Measurements from ENCODE around the gene CARS2.
"Not testable (repeated sequence)": the region's sequence is repeated elsewhere in the genome, so short reads cannot be mapped to it uniquely, and the experiment has no call there.

Gene CARS2

DNA sequence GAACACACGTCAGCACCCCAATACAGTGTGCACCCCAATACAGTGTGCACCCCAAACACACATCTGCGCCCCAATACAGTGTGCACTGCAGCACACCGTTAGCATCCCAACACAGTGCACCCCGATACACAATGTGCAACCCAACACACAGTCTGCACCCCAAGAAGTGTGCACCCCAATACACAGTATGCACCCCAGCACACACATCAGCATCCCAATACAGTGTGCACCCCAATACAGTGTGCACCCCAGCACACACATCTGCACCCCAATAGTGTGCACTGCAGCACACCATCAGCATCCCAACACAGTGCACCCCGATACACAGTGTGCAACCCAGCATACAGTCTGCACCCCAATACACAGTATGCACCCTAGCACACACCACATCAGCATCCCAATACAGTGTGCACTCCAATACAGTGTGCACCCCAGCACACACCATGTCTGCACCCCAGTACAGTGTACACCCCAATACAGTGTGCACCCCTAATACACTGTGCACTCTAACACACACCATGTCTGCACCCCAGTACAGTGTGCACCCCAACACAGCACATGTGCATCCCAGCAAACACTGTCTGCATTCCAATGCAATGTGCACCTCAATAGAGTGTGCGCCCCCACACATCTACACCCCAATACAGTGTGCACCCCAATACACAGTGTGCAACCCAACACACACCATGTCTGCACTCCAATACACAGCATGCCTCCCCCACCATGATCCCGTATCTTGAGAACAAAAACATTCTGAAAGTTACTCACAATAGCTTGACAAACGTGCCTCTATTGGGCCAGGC lies 855 bp upstream of the CARS2 start:
- DNase-seq, result no peak

- no peak for DNase-seq
These were observed 525 bp downstream of the CARS2 start for GRCh38 chr13:110705356-110705825.

DNA sequence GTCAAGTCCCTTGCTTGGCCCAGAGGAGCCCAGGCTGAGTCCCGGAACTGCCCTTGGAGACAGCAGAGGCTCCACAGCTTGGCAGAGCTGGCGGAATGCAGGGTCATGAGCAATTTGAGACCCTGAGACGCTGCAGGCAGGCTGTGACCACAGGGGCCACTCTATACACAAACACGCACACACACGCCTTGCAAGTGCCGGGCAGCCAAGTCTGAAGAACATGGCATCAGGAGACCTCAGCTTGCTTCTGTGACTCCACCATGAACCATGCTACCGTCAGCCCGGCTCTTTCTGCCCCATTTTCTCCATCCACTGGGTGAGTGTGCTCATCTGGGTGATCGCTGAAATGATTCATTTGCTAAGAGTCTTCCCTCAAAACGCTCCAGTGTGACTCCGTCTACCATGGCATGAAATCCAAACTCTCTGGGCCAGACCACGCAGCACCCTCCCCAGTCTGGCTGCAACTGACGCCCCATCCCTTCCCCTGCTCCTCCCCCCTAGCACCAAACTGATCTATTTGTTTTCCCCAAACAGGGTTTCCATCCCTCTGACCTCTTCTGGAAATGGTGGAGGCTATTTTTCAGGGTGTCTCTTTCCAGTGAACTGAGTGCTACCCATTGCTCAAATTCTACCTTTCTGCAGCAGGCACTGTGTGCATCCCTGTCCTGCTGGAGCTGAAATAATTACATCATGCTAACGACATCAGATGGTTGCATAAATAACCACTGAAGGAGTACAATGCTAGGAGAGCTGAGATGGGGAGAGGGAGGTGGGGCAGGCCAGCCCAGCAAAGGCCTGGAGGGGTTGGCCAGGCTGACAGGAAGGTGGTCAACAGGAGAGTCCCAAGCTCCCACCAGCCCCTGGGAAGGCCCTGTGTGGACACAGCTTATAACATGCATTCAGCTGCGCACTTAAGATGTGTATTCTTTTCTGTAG lies 3.1 kb downstream of the CARS2 start:
- peak; percentile 16 for DNase-seq

- DNase-seq, result no peak
These were observed 3.8 kb downstream of the CARS2 start for GRCh38 chr13:110702089-110702488.

DNA sequence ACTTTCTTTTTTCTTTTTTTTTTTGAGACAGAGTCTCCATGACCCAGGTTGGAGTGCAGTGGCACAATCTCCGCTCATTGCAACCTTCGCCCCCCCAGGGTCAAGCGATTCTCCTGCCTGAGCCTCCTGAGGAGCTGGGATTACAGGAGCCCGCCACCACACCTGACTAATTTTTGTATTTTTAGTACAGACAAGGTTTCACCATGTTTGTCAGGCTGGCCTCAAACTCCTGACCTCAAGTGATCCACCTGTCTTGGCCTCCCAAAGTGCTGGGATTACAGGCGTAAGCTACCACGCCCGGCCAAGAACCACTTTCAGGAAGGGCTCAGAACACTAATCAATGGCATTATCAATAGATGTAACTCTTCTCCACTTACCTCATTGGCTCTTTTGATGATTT lies 4.9 kb downstream of the CARS2 start:
- not testable (repeated sequence) for DNase-seq

DNA sequence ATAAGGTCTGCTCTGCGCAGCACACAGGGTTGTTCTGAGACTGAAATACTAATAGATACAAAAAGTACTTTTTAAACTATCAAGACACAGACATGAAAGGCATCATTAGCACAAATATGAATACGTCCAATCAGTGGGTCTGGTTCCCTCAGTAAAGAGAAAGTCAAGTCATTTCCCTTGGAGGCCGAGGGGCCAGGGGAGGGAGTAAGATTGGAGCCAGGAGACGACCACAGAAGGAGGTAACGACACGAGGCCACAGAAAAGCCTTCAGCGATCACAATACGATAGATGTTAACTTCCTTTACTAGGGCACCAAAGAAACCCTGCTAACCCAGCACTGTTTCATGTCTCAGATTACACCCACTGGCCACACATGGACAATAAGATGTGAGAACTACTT lies 5.3 kb downstream of the CARS2 start:
- DNase-seq, result no peak

DNA sequence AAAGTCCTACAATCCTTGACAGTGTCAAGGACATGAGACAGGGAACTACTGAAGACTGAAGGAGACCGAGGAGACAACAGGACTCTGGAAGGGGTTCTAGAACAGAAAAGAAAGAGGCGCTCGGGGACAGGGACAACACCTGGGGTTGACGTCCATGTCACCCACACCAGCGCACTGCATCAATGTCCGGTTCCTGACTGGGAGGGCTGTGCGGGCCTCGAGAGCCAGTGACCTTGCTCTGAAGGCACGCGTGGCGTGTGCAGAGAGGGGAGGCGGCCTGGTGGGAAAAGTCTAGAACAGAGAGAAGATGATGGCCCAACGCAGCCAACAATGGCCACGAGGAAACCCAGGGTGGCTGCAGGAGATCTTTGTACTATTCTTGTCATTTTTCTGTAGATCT lies 5.7 kb downstream of the CARS2 start:
- no peak for DNase-seq

DNA sequence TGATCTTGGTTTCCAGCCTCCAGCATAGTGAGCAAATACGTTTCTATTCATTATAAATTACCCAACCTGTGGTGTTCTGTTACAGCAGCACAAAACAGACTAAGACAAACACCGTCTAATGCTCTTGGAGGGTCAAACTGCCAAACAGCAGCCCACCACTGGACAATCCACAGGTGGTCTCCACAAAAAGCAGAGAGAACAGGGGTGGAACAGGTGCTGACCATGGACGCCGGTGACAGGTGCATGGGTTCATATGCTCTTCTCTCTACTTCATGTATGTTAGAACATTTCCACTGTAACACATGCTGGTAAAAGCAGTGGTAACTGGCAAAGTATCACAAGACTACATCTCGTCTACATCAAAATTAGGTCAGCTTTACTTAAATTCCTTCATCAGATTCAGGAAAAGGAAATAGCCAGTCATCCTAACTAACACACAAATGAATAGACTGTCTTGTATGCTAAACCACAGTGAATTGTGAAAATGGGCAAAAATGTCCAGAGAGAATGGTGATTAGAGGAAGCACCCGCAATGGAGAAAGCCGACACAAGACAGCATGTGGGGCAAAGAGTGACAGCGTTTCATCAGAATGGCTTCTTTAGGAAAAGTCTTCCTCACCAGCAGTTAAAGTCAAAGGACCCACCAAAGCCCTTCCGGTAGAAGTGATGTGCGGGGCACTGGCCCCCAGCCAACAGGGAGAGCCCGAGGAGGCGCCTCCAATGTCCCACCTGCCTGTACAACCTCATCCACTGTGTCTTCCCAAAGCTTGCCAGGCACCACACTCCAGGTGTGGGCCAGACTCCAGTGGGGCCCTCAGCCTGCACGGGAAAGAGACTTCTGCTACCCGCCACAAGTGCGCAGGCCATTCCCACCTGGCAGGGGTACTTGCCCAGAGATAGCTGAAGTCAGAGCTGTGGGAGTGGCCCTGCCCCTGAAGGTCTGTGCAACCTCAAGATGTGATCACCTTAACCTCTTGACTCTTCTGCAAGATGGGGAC lies 6.5 kb downstream of the CARS2 start:
- no peak for DNase-seq

DNA sequence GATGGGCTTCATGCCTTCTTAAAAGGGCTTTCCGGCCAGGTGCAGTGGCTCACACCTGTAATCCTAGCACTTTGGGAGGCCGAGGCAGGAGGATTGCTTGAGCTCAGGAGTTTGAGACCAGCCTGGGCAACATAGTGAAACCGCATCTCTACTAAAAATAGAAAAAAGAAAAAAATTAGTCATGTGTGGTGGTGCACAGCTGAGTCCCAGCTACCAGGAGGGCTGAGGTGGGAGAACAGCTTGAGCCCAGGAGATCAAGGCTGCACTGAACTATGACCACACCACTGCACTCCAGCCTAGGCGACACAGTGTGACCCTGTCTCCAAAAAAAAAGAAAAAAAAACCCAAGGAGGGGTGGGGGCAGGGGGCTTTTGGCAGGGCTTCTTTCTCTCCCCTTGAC lies 7.2 kb downstream of the CARS2 start:
- DNase-seq, result no peak

DNA sequence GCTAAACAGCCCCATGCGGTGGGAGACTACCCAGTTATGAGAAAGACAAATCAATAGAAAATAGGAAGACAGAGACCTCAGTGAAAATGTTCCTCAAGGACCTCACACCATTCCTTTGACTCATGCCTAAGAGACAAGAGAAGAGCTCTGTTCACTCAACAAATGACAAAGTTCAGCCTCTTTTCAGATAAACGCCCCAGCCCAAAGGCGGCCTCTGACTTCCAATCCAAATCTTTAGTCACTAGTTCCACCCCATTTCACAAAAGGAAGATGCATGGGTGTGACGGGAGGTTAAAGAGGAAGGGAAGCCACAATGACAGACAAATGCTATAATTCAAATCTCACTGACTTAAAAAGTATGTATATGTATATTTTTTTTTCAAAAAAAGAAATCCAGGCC lies 8.1 kb downstream of the CARS2 start:
- DNase-seq, result no peak

DNA sequence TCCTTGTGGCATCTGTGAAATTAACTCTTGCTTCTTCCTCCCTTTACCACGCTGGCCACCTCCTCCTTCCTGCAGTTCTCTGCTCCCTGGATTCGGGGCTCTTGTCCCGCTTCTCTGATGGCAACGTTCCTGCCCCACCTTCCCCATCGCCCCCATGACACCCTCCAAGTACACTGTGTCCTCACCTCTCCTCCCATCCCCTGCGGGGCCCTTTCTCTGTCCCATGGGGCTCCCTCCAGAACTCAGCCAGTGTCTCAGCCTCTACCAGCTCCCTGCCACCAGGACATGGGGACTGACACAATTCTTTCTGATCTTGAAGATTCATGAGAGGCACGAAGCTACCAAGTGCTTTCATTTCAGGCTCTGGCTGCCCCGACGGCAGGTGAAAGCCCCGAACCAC lies 9.1 kb downstream of the CARS2 start:
- DNase-seq, result no peak

- DNase-seq, result not testable (repeated sequence)
These were observed 10.1 kb downstream of the CARS2 start for GRCh38 chr13:110695774-110696173.

DNA sequence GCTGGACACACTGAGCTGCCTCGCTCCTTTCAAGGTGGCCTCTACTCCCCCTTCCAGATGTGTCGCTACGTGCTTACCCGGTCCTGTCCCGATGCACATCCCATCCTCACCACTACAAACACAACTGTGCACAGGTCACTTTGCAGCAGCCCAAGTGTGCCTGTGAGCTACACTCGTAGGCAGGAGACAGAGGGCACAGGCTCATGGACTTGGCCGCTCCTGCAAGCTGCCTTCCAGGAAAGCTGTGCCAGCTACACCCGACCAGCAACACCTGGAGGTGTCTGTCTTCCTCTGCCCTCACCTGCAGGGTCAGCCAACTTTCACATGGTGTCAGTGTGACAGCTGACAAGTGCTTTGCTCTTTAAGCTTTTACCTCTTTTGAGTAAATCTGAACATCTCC lies 15.4 kb downstream of the CARS2 start:
- no peak for DNase-seq

DNA sequence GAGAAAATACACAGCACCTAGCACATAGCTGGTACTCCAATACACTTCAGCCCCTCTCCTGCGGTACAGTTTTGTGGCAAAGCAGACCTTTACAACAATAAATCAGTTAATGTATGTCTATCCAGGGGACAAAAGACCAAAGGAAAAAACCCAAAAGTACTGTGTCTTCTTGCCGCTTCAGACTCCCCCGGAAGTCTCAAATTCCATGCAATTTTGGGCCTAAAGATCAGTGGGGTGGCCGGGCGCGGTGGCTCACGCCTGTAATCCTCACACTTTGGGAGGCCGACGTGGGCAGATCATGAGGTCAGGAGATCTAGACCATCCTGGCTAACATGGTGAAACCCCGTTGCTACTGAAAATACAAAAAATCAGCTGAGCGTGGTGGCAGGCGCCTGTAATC lies 16.2 kb downstream of the CARS2 start:
- DNase-seq, result no peak

GRCh38 chr13:110689041-110689440 lies 16.9 kb downstream of the CARS2 start:
- DNase-seq, result no peak

DNA sequence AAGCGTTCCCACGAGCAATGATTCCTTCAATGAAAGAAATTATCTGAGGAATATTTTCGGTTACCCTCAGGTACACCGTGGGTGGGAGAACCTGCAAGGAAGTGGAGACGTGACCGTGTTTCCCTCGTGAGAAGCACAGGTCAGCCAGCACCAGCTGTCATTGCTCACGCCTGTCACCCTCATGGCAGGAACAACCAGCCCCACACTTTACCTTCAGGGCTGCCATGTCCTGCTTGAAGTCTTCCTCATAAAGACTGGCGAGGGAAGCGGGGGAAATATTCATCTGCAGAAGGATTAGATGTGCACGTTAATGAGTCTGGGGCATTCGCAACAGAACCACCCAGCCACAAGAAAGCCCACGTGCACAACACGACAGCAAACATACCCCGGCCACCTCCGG lies 18.2 kb downstream of the CARS2 start:
- DNase-seq, result no peak

DNA sequence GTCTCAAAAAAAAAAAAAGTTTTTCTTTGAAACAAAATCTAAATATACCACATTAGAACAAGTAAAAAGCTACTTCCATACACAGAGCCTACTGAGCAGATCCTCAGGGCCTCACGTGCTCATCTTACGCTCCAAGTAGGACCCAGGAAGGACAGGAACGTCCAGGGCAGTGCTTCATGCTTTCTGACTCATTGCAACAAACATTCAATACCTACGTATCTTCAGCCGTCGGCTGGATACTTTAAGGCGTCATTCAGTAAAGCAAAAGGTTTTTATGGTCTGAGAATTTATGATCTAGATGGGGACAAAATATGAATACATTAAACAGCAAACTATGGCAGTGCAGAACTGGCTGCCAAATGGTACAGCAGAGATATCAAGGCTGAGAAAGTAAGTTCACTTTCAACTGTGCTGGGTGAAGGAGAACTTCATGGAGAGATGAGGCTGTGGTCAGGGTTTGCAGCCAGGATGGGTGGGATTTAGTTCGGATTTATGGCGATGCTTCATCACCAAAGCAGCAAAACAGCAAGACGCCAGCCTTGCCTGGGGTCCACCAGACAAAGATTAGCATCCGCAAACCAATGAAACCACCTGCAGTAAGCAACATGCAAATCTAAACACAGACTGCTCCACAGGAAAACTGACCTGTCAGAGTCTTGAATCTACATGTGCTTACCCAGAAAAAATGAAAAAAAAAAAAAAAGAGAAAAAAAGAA lies 20.5 kb downstream of the CARS2 start:
- peak; percentile 70 for DNase-seq

GRCh38 chr13:110684388-110685056 lies 21.4 kb downstream of the CARS2 start:
- DNase-seq, result no peak

DNA sequence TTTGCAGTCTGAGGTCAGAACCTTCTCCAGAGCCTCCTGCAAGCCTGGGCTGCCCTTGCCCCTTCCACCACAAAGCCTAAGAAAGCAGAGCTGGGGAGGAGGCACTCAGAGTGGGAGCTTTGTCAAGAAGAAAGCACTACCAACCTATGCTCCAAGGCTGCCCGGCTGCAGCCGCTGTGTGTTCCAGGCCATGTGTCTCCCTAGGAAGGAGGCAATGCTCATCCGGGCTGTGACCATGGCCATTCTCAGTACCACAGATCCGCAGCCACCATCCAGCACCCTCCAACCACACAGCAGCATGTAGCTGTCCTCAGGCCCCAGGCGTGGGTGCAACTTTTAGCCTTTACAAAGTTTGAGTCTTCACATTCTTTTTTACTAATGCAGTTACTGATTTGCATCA lies 22.0 kb downstream of the CARS2 start:
- no peak for DNase-seq

DNA sequence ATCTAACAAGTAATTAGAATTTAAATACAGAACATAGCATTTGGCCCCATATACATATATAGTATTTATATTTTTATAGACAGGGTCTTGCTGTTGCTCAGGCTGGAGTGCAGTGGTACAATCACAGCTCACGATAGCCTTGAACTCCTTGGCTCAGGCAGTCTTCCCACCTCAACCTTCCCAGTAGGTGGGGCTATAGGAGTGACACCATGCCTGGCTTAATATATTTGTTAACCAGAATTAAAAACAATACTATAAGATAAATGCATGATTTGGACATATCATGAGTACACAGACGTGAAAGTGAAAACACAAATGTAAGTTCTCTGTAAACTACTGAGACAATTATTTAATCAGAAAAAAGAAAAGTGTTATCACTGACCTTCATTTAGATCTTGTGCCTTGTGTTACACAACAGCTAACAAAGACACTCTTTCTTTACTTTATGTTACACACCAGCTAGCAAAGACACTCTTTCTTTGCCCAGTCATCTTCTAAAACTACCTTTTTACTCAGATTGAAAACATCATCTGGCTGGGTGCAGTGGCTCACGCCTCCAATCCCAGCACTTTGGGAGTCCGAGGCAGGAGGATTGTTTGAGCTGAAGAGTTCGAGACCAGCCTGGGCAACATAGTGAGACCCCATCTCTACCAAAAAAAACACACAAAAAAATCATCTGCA lies 22.6 kb downstream of the CARS2 start:
- no peak for DNase-seq

DNA sequence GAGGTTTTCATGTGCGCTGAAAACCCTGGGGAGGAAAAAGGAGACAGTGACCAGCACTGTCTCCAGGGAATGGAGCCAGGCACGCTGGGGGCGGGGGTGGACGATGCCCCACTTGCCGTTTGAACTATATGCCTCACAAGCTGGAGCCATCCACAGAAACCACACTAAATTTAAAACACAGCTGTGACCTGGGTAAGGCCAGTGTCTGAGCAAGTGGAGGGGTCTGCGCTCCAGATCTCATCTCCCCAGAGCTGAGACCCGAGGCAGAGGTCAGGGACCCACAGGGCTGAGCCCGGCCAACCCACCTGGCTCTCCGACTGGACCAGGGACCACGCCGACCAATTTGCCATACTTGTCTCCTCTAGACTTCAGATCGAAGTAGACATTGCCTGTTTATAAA lies 23.2 kb downstream of the CARS2 start:
- DNase-seq, result no peak
